Measurements from ENCODE around the gene ABCD2. TPM values are rescaled to one million over a fixed set of nuclear protein-coding genes. Genes with fewer than 3 reads are reported as not detected.
"Not testable (repeated sequence)": the region's sequence is repeated elsewhere in the genome, so short reads cannot be mapped to it uniquely, and the experiment has no call there.

Gene ABCD2
- polyA plus RNA-seq, 1 experiment = not detected

- Histone ChIP-seq H3K9me3 (ENCODE audit: control insufficient read depth, insufficient read depth, low read length) (peaks cover 11% of the 10 kb centered on the region; the same call in 1 of the 2 replicates), H3K4me3 (ENCODE audit: low read depth, low read length) (no peak overlapping the region), H3K27ac (ENCODE audit: low read depth, low read length) (no peak overlapping the region), H3K27me3 (ENCODE audit: control insufficient read depth, insufficient read depth, low read length) (no peaks in the 10 kb centered on the region)
- POLR2A ChIA-PET = no interaction called here
- TF ChIP-seq CTCF (IDR thresholded peaks at IDR 0.05; ENCODE audit: low read depth, low read length) = no peak
- CTCF ChIA-PET = no interaction called here
- no peak for DNase-seq (ENCODE audit: low read depth, low spot score)
These were observed 47.1 kb downstream of the ABCD2 start for GRCh38 chr12:39572551-39572950.

GRCh38 chr12:39571351-39571750 is 48.3 kb downstream of the ABCD2 start:
- H3K4me3 ChIP-seq (ENCODE audit: low read depth, low read length) = no peak overlapping the region
- no peaks in the 10 kb centered on the region for H3K27me3 ChIP-seq (ENCODE audit: control insufficient read depth, insufficient read depth, low read length)
- TF ChIP-seq CTCF (IDR thresholded peaks at IDR 0.05; ENCODE audit: low read depth, low read length) = no peak
- POLR2A ChIA-PET = no interaction called here
- no peak for DNase-seq (ENCODE audit: low read depth, low spot score)
- H3K27ac ChIP-seq (ENCODE audit: low read depth, low read length) = no peak overlapping the region
- CTCF ChIA-PET = no interaction called here
- H3K9me3 ChIP-seq (ENCODE audit: control insufficient read depth, insufficient read depth, low read length) = peaks cover 11% of the 10 kb centered on the region; the same call in 1 of the 2 replicates

- Histone ChIP-seq H3K4me3 (ENCODE audit: low read depth, low read length) (no peak overlapping the region), H3K9me3 (ENCODE audit: control insufficient read depth, insufficient read depth, low read length) (peaks cover 4% of the 10 kb centered on the region; the same call in 1 of the 2 replicates), H3K27ac (ENCODE audit: low read depth, low read length) (no peak overlapping the region), H3K27me3 (ENCODE audit: control insufficient read depth, insufficient read depth, low read length) (no peaks in the 10 kb centered on the region)
- no peak for DNase-seq (ENCODE audit: low read depth, low spot score)
- POLR2A ChIA-PET = no interaction called here
- TF ChIP-seq CTCF (IDR thresholded peaks at IDR 0.05; ENCODE audit: low read depth, low read length) = no peak
- CTCF ChIA-PET = interaction anchor here (0.6 kb wide), 1 partner anchor 135 kb away, joined by 3 read pairs; no protein-coding TSS in a partner anchor
These were observed 66.1 kb downstream of the ABCD2 start for GRCh38 chr12:39553476-39553875.

- H3K27me3 ChIP-seq (ENCODE audit: control insufficient read depth, insufficient read depth, low read length); H3K4me3 ChIP-seq (ENCODE audit: low read depth, low read length); DNase-seq (ENCODE audit: low read depth, low spot score); H3K9me3 ChIP-seq (ENCODE audit: control insufficient read depth, insufficient read depth, low read length); H3K27ac ChIP-seq (ENCODE audit: low read depth, low read length); POLR2A ChIA-PET; CTCF ChIA-PET: not testable (repeated sequence)
These were observed 75.4 kb downstream of the ABCD2 start for GRCh38 chr12:39544211-39544610.

GRCh38 chr12:39541471-39541870 is 78.1 kb downstream of the ABCD2 start:
- ChIA-PET CTCF (no interaction called here), POLR2A (no interaction called here)
- Histone ChIP-seq H3K27ac (ENCODE audit: low read depth, low read length) (no peak overlapping the region), H3K9me3 (ENCODE audit: control insufficient read depth, insufficient read depth, low read length) (no peaks in the 10 kb centered on the region), H3K4me3 (ENCODE audit: low read depth, low read length) (no peak overlapping the region), H3K27me3 (ENCODE audit: control insufficient read depth, insufficient read depth, low read length) (no peaks in the 10 kb centered on the region)
- no peak for TF ChIP-seq CTCF (IDR thresholded peaks at IDR 0.05; ENCODE audit: low read depth, low read length)
- DNase-seq (ENCODE audit: low read depth, low spot score) = no peak

GRCh38 chr12:39538679-39539104 is 80.9 kb downstream of the ABCD2 start:
- no peak for TF ChIP-seq CTCF (IDR thresholded peaks at IDR 0.05; ENCODE audit: low read depth, low read length)
- Histone ChIP-seq H3K27ac (ENCODE audit: low read depth, low read length) (no peak overlapping the region), H3K27me3 (ENCODE audit: control insufficient read depth, insufficient read depth, low read length) (no peaks in the 10 kb centered on the region), H3K9me3 (ENCODE audit: control insufficient read depth, insufficient read depth, low read length) (no peaks in the 10 kb centered on the region; the same call in 1 of the 2 replicates), H3K4me3 (ENCODE audit: low read depth, low read length) (no peak overlapping the region)
- POLR2A ChIA-PET = no interaction called here
- CTCF ChIA-PET = no interaction called here
- no peak for DNase-seq (ENCODE audit: low read depth, low spot score)

All from AG04450 (cell line).